H1 (cell line): ENCODE measurements around the gene HSPA1B. TPM values are rescaled to one million over a fixed set of nuclear protein-coding genes. Genes with fewer than 3 reads are reported as not detected.

ENCODE experiments used
- ATF2 ChIP-seq: IDR thresholded peaks from 2 replicates; pipeline ENCODE4 v1.6.1; 2012; ENCODE audit warnings: low read length, inconsistent platforms
- KDM4A ChIP-seq: IDR thresholded peaks from one replicate; pipeline ENCODE4 v1.7.1; 2012; ENCODE audit warnings: low read depth, mild to moderate bottlenecking, moderate library complexity, low read length, inconsistent platforms; ENCODE audit not compliant: severe bottlenecking
- RFX5 ChIP-seq: IDR thresholded peaks from 2 replicates; pipeline ENCODE4 v1.6.1; 2011; ENCODE audit warnings: low read depth, low read length, improper control_type of control experiment, borderline replicate concordance
- SAP30 ChIP-seq: fragments of 300-600 bp; sonication (generic); IDR thresholded peaks from 2 replicates; pipeline ENCODE4 v1.7.1; 2012; ENCODE audit warnings: low read length, moderate library complexity, mild to moderate bottlenecking, inconsistent platforms; ENCODE audit not compliant: insufficient read depth, insufficient replicate concordance
- polyA plus RNA-seq, 7 experiments: library from polyadenylated mRNA; depleted of rRNA in 3 of 7; stranded (reverse) in 5 of 7; unstranded in 2 of 7; fragments of >200 nt in 5 of 7; fragments of 200-250 nt in 2 of 7; gene quantifications; 1 replicate in 5 of 7; 2 replicates in 1 of 7; 4 replicates in 1 of 7; pipeline versions ENCODE4 v1.2.1 to v1.2.3, GENCODE V29; 2011 to 2013; ENCODE audit warnings: missing spikeins in 2 of 7, mixed read lengths in 2 of 7
- total RNA-seq: library from RNA; stranded (reverse); fragmentation: NEBNext Ultra II Directional; extraction: Animal tissue kit (Norgen Biotek cat#: 25700); gene quantifications from 2 replicates; pipeline ENCODE4 v1.2.1, GENCODE V29; 2021
- TF ChIP-seq, protein P1 (sequence below): fragments of 300-600 bp; sonication (generic); IDR thresholded peaks from 2 replicates; pipeline ENCODE4 v1.7.1; 2012; ENCODE audit warnings: low read length, moderate library complexity, mild to moderate bottlenecking, inconsistent platforms; ENCODE audit not compliant: insufficient replicate concordance

HSPA1B gene
- total and polyA plus RNA-seq, 2 of the 8 experiments (the other 6 are each of a cell fraction or from before 2014, with no cell fraction given), result 36.6 to 76.6 TPM

DNA sequence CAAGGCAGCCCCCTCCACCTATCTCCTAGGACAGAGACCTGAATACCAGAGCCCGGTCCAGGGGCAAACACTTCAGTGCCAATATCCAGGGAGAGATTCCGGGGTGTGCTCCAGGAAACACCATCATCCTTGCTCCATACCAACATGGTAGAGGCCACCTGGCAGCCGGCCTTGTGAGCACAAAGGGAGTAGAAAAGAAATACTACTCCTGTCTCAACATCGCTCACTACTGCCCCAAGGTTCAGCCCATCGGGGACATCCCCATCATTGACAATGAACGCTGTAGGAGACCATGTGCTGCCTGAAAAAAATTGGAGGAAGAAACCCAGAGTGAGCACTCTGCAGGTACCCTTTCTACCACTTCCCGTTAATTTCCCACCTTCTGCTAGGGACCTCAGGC lies 33.6 kb downstream of the HSPA1B start (continued):
- TF ChIP-seq, protein P1, sequence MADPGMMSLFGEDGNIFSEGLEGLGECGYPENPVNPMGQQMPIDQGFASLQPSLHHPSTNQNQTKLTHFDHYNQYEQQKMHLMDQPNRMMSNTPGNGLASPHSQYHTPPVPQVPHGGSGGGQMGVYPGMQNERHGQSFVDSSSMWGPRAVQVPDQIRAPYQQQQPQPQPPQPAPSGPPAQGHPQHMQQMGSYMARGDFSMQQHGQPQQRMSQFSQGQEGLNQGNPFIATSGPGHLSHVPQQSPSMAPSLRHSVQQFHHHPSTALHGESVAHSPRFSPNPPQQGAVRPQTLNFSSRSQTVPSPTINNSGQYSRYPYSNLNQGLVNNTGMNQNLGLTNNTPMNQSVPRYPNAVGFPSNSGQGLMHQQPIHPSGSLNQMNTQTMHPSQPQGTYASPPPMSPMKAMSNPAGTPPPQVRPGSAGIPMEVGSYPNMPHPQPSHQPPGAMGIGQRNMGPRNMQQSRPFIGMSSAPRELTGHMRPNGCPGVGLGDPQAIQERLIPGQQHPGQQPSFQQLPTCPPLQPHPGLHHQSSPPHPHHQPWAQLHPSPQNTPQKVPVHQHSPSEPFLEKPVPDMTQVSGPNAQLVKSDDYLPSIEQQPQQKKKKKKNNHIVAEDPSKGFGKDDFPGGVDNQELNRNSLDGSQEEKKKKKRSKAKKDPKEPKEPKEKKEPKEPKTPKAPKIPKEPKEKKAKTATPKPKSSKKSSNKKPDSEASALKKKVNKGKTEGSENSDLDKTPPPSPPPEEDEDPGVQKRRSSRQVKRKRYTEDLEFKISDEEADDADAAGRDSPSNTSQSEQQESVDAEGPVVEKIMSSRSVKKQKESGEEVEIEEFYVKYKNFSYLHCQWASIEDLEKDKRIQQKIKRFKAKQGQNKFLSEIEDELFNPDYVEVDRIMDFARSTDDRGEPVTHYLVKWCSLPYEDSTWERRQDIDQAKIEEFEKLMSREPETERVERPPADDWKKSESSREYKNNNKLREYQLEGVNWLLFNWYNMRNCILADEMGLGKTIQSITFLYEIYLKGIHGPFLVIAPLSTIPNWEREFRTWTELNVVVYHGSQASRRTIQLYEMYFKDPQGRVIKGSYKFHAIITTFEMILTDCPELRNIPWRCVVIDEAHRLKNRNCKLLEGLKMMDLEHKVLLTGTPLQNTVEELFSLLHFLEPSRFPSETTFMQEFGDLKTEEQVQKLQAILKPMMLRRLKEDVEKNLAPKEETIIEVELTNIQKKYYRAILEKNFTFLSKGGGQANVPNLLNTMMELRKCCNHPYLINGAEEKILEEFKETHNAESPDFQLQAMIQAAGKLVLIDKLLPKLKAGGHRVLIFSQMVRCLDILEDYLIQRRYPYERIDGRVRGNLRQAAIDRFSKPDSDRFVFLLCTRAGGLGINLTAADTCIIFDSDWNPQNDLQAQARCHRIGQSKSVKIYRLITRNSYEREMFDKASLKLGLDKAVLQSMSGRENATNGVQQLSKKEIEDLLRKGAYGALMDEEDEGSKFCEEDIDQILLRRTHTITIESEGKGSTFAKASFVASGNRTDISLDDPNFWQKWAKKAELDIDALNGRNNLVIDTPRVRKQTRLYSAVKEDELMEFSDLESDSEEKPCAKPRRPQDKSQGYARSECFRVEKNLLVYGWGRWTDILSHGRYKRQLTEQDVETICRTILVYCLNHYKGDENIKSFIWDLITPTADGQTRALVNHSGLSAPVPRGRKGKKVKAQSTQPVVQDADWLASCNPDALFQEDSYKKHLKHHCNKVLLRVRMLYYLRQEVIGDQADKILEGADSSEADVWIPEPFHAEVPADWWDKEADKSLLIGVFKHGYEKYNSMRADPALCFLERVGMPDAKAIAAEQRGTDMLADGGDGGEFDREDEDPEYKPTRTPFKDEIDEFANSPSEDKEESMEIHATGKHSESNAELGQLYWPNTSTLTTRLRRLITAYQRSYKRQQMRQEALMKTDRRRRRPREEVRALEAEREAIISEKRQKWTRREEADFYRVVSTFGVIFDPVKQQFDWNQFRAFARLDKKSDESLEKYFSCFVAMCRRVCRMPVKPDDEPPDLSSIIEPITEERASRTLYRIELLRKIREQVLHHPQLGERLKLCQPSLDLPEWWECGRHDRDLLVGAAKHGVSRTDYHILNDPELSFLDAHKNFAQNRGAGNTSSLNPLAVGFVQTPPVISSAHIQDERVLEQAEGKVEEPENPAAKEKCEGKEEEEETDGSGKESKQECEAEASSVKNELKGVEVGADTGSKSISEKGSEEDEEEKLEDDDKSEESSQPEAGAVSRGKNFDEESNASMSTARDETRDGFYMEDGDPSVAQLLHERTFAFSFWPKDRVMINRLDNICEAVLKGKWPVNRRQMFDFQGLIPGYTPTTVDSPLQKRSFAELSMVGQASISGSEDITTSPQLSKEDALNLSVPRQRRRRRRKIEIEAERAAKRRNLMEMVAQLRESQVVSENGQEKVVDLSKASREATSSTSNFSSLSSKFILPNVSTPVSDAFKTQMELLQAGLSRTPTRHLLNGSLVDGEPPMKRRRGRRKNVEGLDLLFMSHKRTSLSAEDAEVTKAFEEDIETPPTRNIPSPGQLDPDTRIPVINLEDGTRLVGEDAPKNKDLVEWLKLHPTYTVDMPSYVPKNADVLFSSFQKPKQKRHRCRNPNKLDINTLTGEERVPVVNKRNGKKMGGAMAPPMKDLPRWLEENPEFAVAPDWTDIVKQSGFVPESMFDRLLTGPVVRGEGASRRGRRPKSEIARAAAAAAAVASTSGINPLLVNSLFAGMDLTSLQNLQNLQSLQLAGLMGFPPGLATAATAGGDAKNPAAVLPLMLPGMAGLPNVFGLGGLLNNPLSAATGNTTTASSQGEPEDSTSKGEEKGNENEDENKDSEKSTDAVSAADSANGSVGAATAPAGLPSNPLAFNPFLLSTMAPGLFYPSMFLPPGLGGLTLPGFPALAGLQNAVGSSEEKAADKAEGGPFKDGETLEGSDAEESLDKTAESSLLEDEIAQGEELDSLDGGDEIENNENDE, result no peak
- no peak for TF ChIP-seq ATF2
- TF ChIP-seq KDM4A, result no peak
- no peak for TF ChIP-seq RFX5
- no peak for TF ChIP-seq SAP30
